HG03460 (cell line): ENCODE measurements around the gene SOD1.
"Not testable (repeated sequence)": the region's sequence is repeated elsewhere in the genome, so short reads cannot be mapped to it uniquely, and the experiment has no call there.

Source experiments
- ATAC-seq: cut with Tn5 transposase; IDR thresholded peaks from one replicate; pipeline ENCODE4 v1.9.1; 2021; ENCODE audit not compliant: unreplicated experiment

Gene SOD1

GRCh38 chr21:31654821-31655580 is 4.5 kb upstream of the SOD1 start:
- not testable (repeated sequence) for ATAC-seq

DNA sequence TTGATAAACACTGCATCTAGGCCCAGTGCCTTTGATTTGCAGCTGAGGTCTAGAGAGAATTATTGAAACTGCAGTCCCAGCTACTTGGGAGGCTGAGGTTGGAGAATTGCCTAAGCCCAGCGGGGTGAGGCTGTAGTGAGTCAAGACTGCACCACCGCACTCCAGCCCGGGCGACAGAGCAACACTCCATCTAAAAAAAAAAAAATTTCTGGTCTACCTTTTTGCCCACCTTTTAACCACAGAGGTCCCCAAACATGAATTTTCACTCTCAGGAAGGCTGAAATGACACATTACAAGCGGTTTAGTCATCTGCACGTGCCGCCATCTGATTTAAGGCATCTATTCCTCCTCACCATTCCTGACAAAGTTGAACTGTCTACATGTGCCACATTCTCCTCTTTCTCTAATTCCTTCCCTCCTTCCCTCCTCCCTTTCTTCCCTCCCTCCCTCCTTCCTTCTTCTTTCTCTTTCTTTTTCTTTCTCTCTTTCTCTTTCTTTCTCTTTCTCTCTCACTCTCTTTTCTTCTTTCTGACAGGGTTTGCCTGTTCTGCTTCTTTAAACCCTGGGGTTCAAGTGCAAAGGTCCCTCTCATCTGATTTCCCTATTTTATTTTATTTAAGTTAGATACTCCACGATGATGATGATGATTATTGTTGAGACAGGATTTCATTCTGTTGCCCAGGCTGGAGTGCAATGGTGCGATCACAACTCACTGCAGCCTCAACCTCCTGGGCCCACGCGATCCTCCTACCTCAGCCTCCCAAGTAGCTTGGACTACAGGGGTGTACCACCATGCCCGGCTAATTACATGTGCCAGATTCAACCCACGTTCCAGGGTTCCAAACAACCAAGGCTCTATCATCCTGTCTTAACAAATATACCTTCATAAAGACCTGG is 3.0 kb upstream of the SOD1 start:
- ATAC-seq = no peak

- ATAC-seq = no peak
Measured at GRCh38 chr21:31658053-31658452, 1.4 kb upstream of the SOD1 start.

GRCh38 chr21:31659286-31659535 is 282 bp upstream of the SOD1 start:
- peak; percentile 11 for ATAC-seq

DNA sequence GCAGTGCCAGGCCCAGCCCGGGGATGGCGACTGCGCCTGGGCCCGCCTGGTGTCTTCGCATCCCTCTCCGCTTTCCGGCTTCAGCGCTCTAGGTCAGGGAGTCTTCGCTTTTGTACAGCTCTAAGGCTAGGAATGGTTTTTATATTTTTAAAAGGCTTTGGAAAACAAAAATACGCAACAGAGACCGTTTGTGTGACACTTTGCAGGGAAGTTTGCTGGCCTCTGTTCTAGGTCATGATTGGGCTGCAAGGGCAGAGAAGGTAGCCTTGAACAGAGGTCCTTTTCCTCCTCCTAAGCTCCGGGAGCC is 719 bp downstream of the SOD1 start:
- ATAC-seq = peak; percentile 36

GRCh38 chr21:31660591-31660990 is 1.1 kb downstream of the SOD1 start:
- ATAC-seq = no peak

GRCh38 chr21:31663584-31664249 is 4.2 kb downstream of the SOD1 start:
- no peak for ATAC-seq

DNA sequence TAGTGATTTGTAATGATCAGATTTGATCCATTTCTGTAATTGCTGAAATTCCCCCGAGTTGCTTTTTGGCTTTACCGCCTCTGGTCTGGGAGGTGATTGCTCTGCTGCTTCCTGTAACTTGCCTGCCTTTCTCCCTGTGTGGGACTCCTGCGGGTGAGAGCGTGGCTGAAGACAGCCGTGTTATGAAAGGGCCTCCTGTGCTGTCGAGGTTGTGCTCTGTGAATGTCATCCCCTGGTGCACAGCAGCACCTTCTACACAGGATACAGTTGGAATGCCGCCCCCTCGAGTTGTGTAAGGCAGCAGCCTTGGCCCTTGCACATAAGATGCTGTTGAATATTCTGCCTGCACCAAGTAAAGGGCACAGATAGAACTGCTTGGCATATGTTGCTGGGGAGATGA is 5.9 kb downstream of the SOD1 start:
- no peak for ATAC-seq

- not testable (repeated sequence) for ATAC-seq
Measured at GRCh38 chr21:31665869-31666268, 6.4 kb downstream of the SOD1 start.

DNA sequence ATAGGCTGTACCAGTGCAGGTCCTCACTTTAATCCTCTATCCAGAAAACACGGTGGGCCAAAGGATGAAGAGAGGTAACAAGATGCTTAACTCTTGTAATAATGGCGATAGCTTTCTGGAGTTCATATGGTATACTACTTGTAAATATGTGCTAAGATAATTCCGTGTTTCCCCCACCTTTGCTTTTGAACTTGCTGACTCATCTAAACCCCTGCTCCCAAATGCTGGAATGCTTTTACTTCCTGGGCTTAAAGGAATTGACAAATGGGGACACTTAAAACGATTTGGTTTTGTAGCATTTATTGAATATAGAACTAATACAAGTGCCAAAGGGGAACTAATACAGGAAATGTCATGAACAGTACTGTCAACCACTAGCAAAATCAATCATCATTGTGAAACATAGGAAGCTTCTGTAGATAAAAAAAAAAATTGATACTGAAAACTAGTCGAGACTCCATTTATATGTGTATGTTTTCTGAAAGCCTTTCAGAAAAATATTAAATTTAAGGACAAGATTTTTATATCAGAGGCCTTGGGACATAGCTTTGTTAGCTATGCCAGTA is 7.0 kb downstream of the SOD1 start:
- ATAC-seq = no peak

DNA sequence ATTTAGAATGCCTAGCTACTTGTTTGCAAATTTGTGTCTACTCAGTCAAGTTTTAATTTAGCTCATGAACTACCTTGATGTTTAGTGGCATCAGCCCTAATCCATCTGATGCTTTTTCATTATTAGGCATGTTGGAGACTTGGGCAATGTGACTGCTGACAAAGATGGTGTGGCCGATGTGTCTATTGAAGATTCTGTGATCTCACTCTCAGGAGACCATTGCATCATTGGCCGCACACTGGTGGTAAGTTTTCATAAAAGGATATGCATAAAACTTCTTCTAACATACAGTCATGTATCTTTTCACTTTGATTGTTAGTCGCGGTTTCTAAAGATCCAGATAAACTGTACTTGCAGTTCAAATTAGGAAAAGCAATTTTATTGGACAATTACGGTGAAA is 7.6 kb downstream of the SOD1 start:
- no peak for ATAC-seq

DNA sequence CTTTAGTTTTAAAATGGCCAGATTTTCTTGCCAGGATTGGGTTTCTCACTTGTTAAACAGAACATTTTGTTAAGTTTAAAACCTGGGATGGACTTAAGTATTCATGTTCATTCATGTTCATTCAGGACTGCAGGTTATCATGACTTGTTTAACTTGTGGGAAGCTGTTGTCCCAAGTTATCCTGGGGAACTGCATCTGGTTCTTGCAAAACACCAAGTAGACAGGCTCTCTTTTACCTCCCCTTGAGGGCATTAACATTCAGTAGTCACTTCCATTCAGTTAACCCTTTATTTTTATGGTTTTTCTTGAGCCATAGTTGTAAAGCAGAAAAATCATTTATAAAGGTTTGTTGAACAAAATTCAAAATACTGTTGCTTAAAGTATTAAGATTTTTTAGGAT is 8.1 kb downstream of the SOD1 start:
- ATAC-seq = no peak

- ATAC-seq = no peak
Measured at GRCh38 chr21:31668651-31669491, 9.4 kb downstream of the SOD1 start.

DNA sequence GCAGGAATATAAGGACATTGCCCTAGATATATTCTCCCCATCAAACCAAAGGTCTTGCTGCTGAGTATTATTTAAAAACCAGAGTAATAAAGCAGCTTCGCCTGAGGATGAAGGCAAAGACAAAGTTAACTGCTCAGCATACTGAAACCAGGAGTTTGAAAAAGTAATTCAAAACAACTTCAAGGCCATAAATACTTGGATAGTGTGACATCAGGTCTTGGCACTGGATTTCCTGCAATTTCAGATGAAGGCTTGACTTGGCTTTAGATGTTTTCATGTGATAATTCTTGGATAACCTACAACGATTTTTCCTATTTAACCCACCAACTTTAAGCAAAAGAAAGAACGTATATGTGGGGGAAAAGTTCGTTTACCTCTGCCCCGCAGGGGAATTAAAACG is 10.6 kb downstream of the SOD1 start:
- no peak for ATAC-seq

DNA sequence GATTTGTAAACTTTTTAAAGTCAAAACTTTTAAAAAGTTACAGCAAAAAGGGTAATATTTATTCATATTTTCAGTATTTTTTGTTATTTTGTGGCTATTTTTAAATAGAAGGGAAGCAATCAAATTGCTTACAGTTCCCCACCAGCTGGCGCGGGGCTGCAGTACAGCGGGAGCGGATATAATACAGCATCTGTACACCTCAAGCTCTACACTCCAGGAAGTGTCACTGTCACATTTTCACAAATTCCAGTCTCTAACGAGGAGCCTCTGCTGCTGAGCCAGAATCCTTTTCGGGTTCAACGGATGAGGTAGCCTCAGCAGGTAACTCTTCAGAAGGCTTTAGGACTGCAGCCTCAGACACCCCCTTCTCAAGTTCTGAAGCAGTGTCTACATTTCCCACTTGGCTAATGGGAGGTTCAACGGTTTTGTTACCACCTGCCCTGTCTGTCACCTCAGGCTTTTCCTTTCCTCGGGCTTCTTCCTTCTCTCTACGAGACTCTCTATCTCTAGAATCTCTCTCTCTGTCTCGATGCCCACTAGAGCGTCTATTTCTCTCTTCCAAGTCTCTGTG is 11.7 kb downstream of the SOD1 start:
- no peak for ATAC-seq

- ATAC-seq = no peak
Measured at GRCh38 chr21:31671931-31672330, 12.4 kb downstream of the SOD1 start.

GRCh38 chr21:31673321-31673912 is 13.9 kb downstream of the SOD1 start:
- ATAC-seq = no peak

- ATAC-seq = no peak
Measured at GRCh38 chr21:31675318-31675717, 15.8 kb downstream of the SOD1 start.

DNA sequence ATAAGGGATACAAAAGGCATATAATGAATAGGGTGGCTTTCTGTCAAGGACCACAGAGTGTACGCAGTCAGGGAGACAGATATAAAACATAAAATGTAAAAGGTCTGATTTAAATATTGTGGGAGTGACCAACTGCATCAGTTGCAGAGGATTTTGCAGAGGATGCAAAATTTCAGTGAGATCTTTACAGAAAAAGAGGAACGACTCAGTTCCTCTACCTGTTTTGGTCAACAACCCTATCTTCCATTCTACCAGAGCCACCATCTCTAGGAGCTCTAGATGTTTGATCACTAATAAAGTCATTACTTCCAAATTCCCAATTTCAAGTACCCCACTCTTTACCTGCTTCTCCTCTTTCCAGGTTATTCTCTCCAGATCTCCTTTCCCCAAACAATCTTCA is 16.5 kb downstream of the SOD1 start:
- no peak for ATAC-seq

DNA sequence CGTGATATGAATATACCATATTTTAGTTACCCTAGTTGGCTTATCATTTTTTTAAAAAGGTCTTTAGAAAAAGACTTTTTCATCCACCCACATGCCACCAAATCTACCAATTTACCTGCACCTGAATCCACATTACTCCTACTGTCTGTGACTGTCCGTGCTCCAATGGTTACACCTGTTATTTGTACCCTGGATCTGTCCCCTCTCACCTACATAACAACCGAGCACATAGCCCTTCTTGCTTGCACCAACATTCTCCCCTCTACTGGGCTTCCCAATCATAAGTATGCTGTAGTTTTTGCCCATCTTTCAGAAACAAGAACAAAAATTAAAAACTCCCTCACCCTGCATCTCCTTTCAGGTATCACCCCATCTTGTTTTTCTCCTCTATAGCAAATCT is 17.6 kb downstream of the SOD1 start:
- ATAC-seq = no peak
